ENCODE results near the gene TEX50.
"Not testable (repeated sequence)": the region's sequence is repeated elsewhere in the genome, so short reads cannot be mapped to it uniquely, and the experiment has no call there.

Gene TEX50

DNA sequence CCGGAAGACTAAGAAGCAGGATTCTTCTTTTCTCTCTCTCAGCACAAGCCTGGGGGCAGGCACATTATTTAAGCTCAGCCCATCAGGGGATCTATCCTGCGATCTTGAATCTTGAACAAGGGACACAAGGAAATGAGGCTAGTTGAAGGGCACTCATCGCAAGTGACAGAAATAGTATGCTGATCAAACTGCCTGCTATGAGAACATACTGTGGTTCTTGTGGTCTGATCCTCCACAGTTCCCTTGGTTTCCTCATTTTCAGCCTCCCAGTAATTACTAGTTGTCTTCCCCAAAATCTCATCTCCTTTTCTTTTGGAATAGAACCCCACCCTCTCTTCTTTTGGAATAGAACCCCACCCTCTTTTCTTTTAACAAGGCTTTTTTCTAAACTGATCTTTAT lies 28.0 kb downstream of the TEX50 start:
- DNase-seq = no peak

DNA sequence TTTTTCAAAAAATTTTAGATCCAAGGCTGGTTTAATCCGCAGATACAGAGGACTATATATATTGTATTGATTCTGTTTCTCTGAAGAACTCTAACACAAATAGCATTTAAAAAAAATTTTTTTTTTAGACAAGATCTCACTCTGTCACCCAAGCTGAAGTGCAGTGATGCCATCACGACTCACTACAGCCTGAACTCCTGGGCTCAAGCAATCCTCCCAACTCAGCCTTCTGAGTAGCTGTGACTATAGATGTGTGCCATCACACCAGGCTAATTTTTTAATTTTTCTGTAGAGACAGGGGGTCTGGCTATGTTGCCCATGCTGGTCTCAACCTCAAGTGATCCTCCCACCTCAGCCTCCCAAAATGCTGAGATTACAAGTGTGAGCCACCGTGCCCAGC lies 31.5 kb downstream of the TEX50 start:
- DNase-seq = no peak

DNA sequence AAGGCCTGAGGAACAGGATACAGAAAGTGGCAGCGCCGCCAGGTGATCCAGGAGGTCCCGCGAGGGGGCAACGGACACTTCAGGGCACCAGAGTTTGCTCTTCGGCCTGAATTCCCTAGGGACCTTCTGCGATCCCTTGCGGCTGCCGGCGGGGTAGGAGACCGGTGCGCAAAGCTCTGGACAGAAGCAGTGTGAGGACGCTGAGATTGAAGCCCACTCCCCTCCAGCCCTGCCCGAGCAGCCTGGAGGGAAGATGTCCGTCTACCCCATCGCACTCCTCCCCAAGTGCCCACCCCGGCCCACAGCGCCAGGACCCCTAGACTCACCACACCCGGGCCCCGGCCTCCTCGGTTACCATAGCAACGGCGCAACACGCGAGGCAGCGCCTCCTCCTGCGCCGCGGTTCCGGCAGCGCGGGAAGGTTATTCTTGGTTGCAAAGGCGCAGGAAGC lies 34.4 kb downstream of the TEX50 start, which contains the start of gene ANKRD45:
ANKRD45 (minus strand) TSS at position 361 of the 451 bp plus-strand sequence. CDS start 10,433 bp downstream, outside the sequence.
- DNase-seq = no peak

DNA sequence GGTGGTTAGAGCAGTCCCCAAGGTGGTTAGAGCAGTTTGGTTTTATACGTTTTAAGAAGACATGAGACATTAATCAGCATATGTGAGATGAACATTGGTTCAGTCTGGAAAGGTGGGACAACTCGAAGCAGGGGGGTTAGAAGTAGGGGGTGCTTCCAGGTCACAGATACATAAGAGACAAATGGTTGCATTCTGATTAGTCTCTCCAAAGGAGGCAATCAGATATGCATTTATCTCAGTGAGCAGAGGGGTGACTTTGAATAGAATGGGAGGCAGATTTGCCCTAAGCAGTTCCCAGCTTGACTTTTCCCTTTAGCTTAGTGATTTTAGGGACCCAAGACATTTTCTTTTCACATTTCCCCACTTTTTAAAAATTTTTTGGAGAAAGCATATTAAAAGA lies 39.4 kb downstream of the TEX50 start:
- not testable (repeated sequence) for DNase-seq

DNA sequence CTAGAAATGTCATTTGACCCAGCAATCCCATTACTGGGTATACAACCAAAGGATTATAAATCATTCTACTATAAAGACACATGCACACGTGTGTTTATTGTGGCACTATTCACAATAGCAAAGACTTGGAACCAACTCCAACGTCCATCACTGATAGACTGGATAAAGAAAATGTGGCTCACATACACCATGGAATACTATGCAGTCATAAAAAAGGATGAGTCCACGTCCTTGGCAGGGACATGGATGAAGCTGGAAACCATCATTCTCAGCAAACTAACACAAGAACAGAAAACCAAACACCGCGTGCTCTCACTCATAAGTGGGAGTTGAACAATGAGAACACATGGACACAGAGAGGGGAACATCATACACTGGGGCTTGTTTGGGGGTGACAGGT lies 45.0 kb downstream of the TEX50 start:
- DNase-seq = not testable (repeated sequence)

DNA sequence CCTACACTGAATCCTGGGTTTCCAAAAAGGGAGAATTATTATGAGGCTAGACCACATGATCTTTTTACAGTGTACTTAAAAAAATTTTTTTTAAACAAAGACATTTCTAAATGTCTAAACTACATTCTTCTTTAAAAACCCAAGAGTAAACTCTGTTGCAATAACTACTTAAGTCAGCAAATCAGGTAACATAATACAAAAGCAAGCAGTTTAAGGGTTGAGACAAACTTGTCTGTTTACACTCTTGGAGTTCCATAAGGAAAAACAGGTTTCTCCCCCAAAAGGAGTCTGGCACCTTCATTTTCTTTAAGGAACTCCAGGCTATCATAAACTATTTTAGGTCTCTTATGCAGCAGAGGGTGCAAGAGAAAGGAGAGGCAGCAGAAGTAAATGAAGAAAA lies 47.0 kb downstream of the TEX50 start:
- DNase-seq = no peak

DNA sequence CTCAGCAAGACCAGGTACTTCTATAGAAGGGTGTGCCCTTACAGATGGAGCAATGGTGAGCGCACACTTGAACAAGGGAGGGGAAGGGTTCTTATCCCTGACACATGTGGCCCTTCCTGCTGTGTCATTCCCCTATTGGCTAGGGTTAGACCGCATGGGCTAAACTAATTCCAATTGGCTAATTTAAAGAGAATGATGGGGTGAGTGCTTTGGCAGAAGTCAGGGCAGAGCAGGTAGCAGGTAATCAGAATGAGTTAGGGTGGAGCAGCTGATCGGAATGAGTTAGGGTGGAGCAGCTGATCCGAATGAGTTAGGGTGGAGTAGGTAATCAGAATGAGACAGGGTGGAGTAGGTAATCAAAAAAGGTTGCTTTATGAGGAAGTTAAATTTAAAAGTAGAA lies 48.7 kb downstream of the TEX50 start:
- DNase-seq = not testable (repeated sequence)

DNA sequence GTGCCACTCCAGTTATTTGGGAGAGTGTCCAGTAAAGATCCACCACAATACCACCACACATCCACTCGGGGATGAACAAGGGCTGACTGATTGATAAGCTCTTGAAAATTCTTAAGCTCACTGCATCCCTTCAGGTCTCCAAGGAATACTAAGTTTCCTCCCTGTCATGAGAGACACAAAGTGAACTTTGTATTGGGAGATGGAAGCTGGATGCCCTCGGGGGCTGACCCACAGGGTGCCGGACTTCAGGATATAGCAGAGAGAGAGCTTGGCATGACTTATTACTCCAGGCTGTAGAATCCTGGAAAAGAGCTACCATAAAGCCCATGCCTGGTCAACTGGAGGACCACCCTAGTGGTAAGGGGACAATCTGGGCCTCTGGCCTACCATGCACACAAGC lies 50.0 kb downstream of the TEX50 start:
- DNase-seq = not testable (repeated sequence)

Data from CD4-positive, alpha-beta T cell treated with Interleukin-4 for 1 hour (primary cell).